Skin of body (tissue), 2 donors: Measurements from ENCODE around the gene LIMS1. TPM values are rescaled to one million over a fixed set of nuclear protein-coding genes. Genes with fewer than 3 reads are reported as not detected.
"Not testable (repeated sequence)": the region's sequence is repeated elsewhere in the genome, so short reads cannot be mapped to it uniquely, and the experiment has no call there.

ENCODE experiments used
- DNase-seq: peaks from one replicate; lab custom pipeline; 2025; lab: John Stamatoyannopoulos, UW
- total RNA-seq: library from RNA; depleted of rRNA; stranded (reverse); fragments of >200 nt; gene quantifications from one replicate; pipeline ENCODE4 v1.2.3, GENCODE V29; 2014

Gene LIMS1
- total RNA-seq, 1 donor from 2014 or later = 48.0 TPM

- no peak for DNase-seq
These were observed 18.3 kb downstream of the LIMS1 start for GRCh38 chr2:108552566-108552965.

GRCh38 chr2:108553209-108553919 lies 19.1 kb downstream of the LIMS1 start:
- no peak for DNase-seq

GRCh38 chr2:108554528-108554927 lies 20.3 kb downstream of the LIMS1 start:
- DNase-seq = no peak

- DNase-seq = no peak
These were observed 21.3 kb downstream of the LIMS1 start for GRCh38 chr2:108555572-108555971.

GRCh38 chr2:108556581-108556980 lies 22.3 kb downstream of the LIMS1 start:
- DNase-seq = not testable (repeated sequence)

GRCh38 chr2:108560241-108560811 lies 26.1 kb downstream of the LIMS1 start:
- DNase-seq = no peak

- DNase-seq = no peak
These were observed 26.7 kb downstream of the LIMS1 start for GRCh38 chr2:108560895-108561530.

- DNase-seq = no peak
These were observed 28.0 kb downstream of the LIMS1 start for GRCh38 chr2:108562274-108562673.

- DNase-seq = no peak
These were observed 30.2 kb downstream of the LIMS1 start for GRCh38 chr2:108564510-108564909.

GRCh38 chr2:108565778-108566375 lies 31.6 kb downstream of the LIMS1 start:
- DNase-seq = no peak

- DNase-seq = no peak
These were observed 36.1 kb downstream of the LIMS1 start for GRCh38 chr2:108570416-108570815.

- DNase-seq = no peak
These were observed 37.0 kb downstream of the LIMS1 start for GRCh38 chr2:108571286-108571685.

GRCh38 chr2:108573061-108573460 lies 38.8 kb downstream of the LIMS1 start:
- no peak for DNase-seq

- no peak for DNase-seq
These were observed 40.1 kb downstream of the LIMS1 start for GRCh38 chr2:108574332-108574731.

- DNase-seq = no peak
These were observed 41.1 kb downstream of the LIMS1 start for GRCh38 chr2:108575132-108575966.

- DNase-seq = no peak
These were observed 42.8 kb downstream of the LIMS1 start for GRCh38 chr2:108577099-108577498.

GRCh38 chr2:108579623-108580022 lies 45.4 kb downstream of the LIMS1 start:
- DNase-seq = no peak

GRCh38 chr2:108580050-108580449 lies 45.8 kb downstream of the LIMS1 start:
- no peak for DNase-seq

GRCh38 chr2:108583903-108584520 lies 49.7 kb downstream of the LIMS1 start:
- peak; percentile 70 for DNase-seq

GRCh38 chr2:108585436-108585835 lies 51.2 kb downstream of the LIMS1 start:
- no peak for DNase-seq

GRCh38 chr2:108586116-108586515 lies 51.8 kb downstream of the LIMS1 start:
- no peak for DNase-seq
